Measurements from ENCODE around the gene ZNF319. TPM values are rescaled to one million over a fixed set of nuclear protein-coding genes. Genes with fewer than 3 reads are reported as not detected.

ZNF319 gene
- total RNA-seq, 1 donor from 2014 or later: 11.5 TPM

GRCh38 chr16:57988929-57989328, 11.5 kb downstream of the ZNF319 start:
- Histone ChIP-seq H3K36me3 (ENCODE audit: insufficient read depth, low read length) (no peaks in the 10 kb centered on the region), H3K27ac (ENCODE audit: low read depth, low read length) (no peak overlapping the region), H4K20me1 (ENCODE audit: insufficient read depth, low read length) (no peaks in the 10 kb centered on the region), H3K9me3 (ENCODE audit: insufficient read depth, low read depth, low read length) (no peaks in the 10 kb centered on the region), H3K4me1 (ENCODE audit: insufficient read depth, low read length) (peaks cover 10% of the 10 kb centered on the region), H3K4me3 (ENCODE audit: insufficient read depth, low read depth, low read length) (no peak overlapping the region), H3K4me2 (ENCODE audit: low read length) (no peak overlapping the region), H3K9ac (ENCODE audit: low read length) (no peak overlapping the region), H3K27me3 (ENCODE audit: insufficient read depth, low read length) (peaks cover 15% of the 10 kb centered on the region), H2AFZ (ENCODE audit: low read depth, low read length) (no peak overlapping the region), H3K79me2 (ENCODE audit: insufficient read depth, low read length) (no peaks in the 10 kb centered on the region)
- peaks cover 45% of the 10 kb centered on the region for H3K27me3 Mint-ChIP-seq (ENCODE audit: low read depth, unreplicated experiment)
- FAIRE-seq (no peak), DNase-seq (ENCODE audit: low read depth) (no peak)
- H3K4me1 Mint-ChIP-seq (ENCODE audit: low read depth, unreplicated experiment): no peaks in the 10 kb centered on the region
- no peak overlapping the region for H3K4me3 Mint-ChIP-seq (ENCODE audit: unreplicated experiment)
- H3K36me3 Mint-ChIP-seq (ENCODE audit: low read depth, unreplicated experiment): peaks cover 3% of the 10 kb centered on the region
- TF ChIP-seq EZH2 (IDR thresholded peaks at IDR 0.05; ENCODE audit: insufficient read depth, low read length): no peak
- TF ChIP-seq CTCF (IDR thresholded peaks at IDR 0.05; ENCODE audit: insufficient read depth, low read depth, low read length): no peak
- H3K27ac Mint-ChIP-seq (ENCODE audit: unreplicated experiment): no peak overlapping the region
- no peaks in the 10 kb centered on the region for H3K9me3 Mint-ChIP-seq (ENCODE audit: unreplicated experiment)

DNA sequence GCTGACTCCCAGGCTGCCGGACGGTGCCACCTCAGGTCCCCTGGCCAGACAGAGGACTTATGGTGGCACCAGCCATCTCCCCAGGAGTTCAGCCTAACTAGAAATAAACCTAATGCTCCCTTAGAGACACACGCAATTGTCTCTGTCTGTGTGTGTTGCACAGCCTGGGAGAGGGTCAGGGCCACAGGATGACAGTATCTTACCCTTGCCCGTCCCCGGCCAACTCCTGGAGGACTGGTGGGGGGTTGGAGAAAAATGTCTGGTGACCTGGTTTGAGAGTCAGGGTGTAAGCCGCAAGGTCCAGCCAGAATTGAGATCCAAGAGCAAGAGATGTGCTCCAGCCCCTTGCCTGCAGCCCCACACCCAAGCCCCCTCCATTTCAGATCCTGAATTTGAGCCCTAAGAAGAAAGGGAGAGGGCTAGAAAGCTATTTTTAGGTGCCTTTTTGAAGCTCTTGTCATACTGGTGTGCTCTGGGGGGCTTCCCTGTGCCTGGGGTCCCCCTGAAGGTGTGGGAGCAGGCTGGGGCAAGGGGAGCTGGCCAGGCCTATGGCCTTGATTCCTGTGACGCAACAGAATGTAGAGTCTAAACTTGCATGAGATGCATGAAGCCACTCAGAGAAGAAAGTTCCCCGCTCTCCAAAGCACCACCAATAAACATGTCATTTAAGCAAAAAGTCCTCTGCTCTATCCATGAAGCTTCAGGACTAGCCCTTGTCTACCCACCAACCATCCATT, 12.9 kb downstream of the ZNF319 start:
- peaks cover 46% of the 10 kb centered on the region for H3K27me3 Mint-ChIP-seq (ENCODE audit: low read depth, unreplicated experiment)
- H3K4me2 ChIP-seq (ENCODE audit: low read length): no peak overlapping the region
- FAIRE-seq: no peak
- H4K20me1 ChIP-seq (ENCODE audit: insufficient read depth, low read length): no peaks in the 10 kb centered on the region
- no peak overlapping the region for H3K27ac Mint-ChIP-seq (ENCODE audit: unreplicated experiment)
- peaks cover 10% of the 10 kb centered on the region for H3K4me1 ChIP-seq (ENCODE audit: insufficient read depth, low read length)
- peaks cover 3% of the 10 kb centered on the region for H3K36me3 Mint-ChIP-seq (ENCODE audit: low read depth, unreplicated experiment)
- peaks cover 15% of the 10 kb centered on the region for H3K27me3 ChIP-seq (ENCODE audit: insufficient read depth, low read length)
- no peaks in the 10 kb centered on the region for H3K36me3 ChIP-seq (ENCODE audit: insufficient read depth, low read length)
- H3K4me3 Mint-ChIP-seq (ENCODE audit: unreplicated experiment): no peak overlapping the region
- no peaks in the 10 kb centered on the region for H3K9me3 Mint-ChIP-seq (ENCODE audit: unreplicated experiment)
- no peak overlapping the region for H3K9ac ChIP-seq (ENCODE audit: low read length)
- no peak overlapping the region for H3K27ac ChIP-seq (ENCODE audit: low read depth, low read length)
- H3K9me3 ChIP-seq (ENCODE audit: insufficient read depth, low read depth, low read length): no peaks in the 10 kb centered on the region
- H3K4me1 Mint-ChIP-seq (ENCODE audit: low read depth, unreplicated experiment): no peaks in the 10 kb centered on the region
- no peak for DNase-seq (ENCODE audit: low read depth)
- H3K4me3 ChIP-seq (ENCODE audit: insufficient read depth, low read depth, low read length): no peak overlapping the region
- no peaks in the 10 kb centered on the region for H3K79me2 ChIP-seq (ENCODE audit: insufficient read depth, low read length)
- no peak overlapping the region for H2AFZ ChIP-seq (ENCODE audit: low read depth, low read length)
- TF ChIP-seq EZH2 (IDR thresholded peaks at IDR 0.05; ENCODE audit: insufficient read depth, low read length): no peak
- no peak for TF ChIP-seq CTCF (IDR thresholded peaks at IDR 0.05; ENCODE audit: insufficient read depth, low read depth, low read length)

DNA sequence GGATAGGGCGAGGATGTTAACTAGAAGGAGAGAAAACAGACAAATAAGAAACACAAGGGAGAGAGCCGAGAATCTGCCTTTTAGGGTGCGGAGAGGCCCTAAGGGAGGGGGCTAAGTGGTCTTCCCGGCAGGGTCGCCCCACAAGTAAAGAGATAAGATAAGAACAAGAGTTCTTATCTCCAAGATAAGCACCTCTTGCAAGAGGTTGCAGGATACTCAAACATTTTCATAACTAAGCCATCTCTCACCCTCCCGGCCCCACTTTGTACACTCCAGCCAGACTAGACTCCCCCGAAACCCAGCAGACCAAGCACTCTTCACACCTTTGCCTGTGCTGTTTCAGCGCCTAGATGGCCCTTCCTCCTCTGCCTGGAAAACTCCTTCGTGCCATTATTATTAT, 14.3 kb downstream of the ZNF319 start:
- no peak for DNase-seq (ENCODE audit: low read depth)
- H3K9ac ChIP-seq (ENCODE audit: low read length): no peak overlapping the region
- no peaks in the 10 kb centered on the region for H3K9me3 ChIP-seq (ENCODE audit: insufficient read depth, low read depth, low read length)
- H3K4me3 ChIP-seq (ENCODE audit: insufficient read depth, low read depth, low read length): no peak overlapping the region
- TF ChIP-seq CTCF (IDR thresholded peaks at IDR 0.05; ENCODE audit: insufficient read depth, low read depth, low read length) (no peak), EZH2 (IDR thresholded peaks at IDR 0.05; ENCODE audit: insufficient read depth, low read length) (no peak)
- H3K4me2 ChIP-seq (ENCODE audit: low read length): no peak overlapping the region
- H3K36me3 ChIP-seq (ENCODE audit: insufficient read depth, low read length): no peaks in the 10 kb centered on the region
- no peaks in the 10 kb centered on the region for H3K79me2 ChIP-seq (ENCODE audit: insufficient read depth, low read length)
- H3K4me1 ChIP-seq (ENCODE audit: insufficient read depth, low read length): peaks cover 10% of the 10 kb centered on the region
- peaks cover 17% of the 10 kb centered on the region for H3K27me3 ChIP-seq (ENCODE audit: insufficient read depth, low read length)
- Mint-ChIP-seq H3K27me3 (ENCODE audit: low read depth, unreplicated experiment) (peaks cover 50% of the 10 kb centered on the region), H3K9me3 (ENCODE audit: unreplicated experiment) (no peaks in the 10 kb centered on the region), H3K36me3 (ENCODE audit: low read depth, unreplicated experiment) (peaks cover 3% of the 10 kb centered on the region), H3K4me1 (ENCODE audit: low read depth, unreplicated experiment) (no peaks in the 10 kb centered on the region), H3K4me3 (ENCODE audit: unreplicated experiment) (peak overlapping the region; percentile 40), H3K27ac (ENCODE audit: unreplicated experiment) (no peak overlapping the region)
- no peaks in the 10 kb centered on the region for H4K20me1 ChIP-seq (ENCODE audit: insufficient read depth, low read length)
- FAIRE-seq: no peak
- H2AFZ ChIP-seq (ENCODE audit: low read depth, low read length): no peak overlapping the region
- H3K27ac ChIP-seq (ENCODE audit: low read depth, low read length): no peak overlapping the region

Measured in astrocyte (in vitro differentiated cells and primary cell).